A549 (cell line): ENCODE measurements around the gene PTPRCAP.

ENCODE experiments used
- BCL3 ChIP-seq: fragments of >200 bp; sonication (Bioruptor Twin); formaldehyde crosslinking; IDR thresholded peaks from 3 replicates; pipeline ENCODE4 v1.6.1; 2016
- CEBPB ChIP-seq, 2 experiments: fragments of >200 bp in 1 of 2; sonication (Bioruptor Twin) in 1 of 2; formaldehyde crosslinking in 1 of 2; IDR thresholded peaks; 2 replicates each; pipeline ENCODE4 v1.6.1; 2012 to 2016
- CTCF ChIP-seq: fragments of >200 bp; sonication (Bioruptor Twin); formaldehyde crosslinking; IDR thresholded peaks from 3 replicates; pipeline ENCODE4 v1.5.1; 2016
- EHF ChIP-seq: fragments of 250-450 bp; sonication (Bioruptor Pico); IDR thresholded peaks from 2 replicates; pipeline ENCODE4 v1.5.0; 2020; ENCODE audit warnings: mild to moderate bottlenecking
- ESRRA ChIP-seq: fragments of 150-350 bp; IDR thresholded peaks from 2 replicates; pipeline ENCODE4 v1.6.1; 2014; ENCODE audit warnings: mild to moderate bottlenecking, low read length, borderline replicate concordance
- MYC ChIP-seq: IDR thresholded peaks from 2 replicates; pipeline ENCODE4 v1.6.1; 2012; ENCODE audit warnings: mild to moderate bottlenecking, inconsistent platforms, low read length, improper control_type of control experiment, borderline replicate concordance
- POLR2A ChIP-seq: IDR thresholded peaks from 2 replicates; pipeline ENCODE4 v1.6.1; 2012; ENCODE audit warnings: mild to moderate bottlenecking, low read length
- RFX5 ChIP-seq: fragments of 450-650 bp; IDR thresholded peaks from 2 replicates; pipeline ENCODE4 v1.7.1; 2014; ENCODE audit warnings: antibody characterized with exemption, mild to moderate bottlenecking, moderate library complexity
- TP53 ChIP-seq: fragments of 250-450 bp; sonication (Bioruptor Pico); IDR thresholded peaks from 2 replicates; pipeline ENCODE4 v1.5.0; 2021; ENCODE audit warnings: mild to moderate bottlenecking, moderate library complexity

- TF ChIP-seq CTCF, result no peak
- no peak for TF ChIP-seq ESRRA
- no peak for TF ChIP-seq TP53 (CRISPR knock-in tag)
- no peak for TF ChIP-seq MYC
- no peak for TF ChIP-seq BCL3
- no peak for TF ChIP-seq CEBPB (IDR thresholded peaks at IDR 0.05)
- TF ChIP-seq RFX5, result no peak
- TF ChIP-seq POLR2A, result no peak
- TF ChIP-seq EHF, result no peak
These were observed 31.0 kb downstream of the PTPRCAP start for GRCh38 chr11:67406420-67406968.
